Vagina (tissue), 2 donors: ENCODE results near the gene POU2F1. TPM values are rescaled to one million over a fixed set of nuclear protein-coding genes. Genes with fewer than 3 reads are reported as not detected.

Experiments used
- DNase-seq, 2 donors: peaks; one replicate each; pipeline ENCODE4 v3.0.0-alpha.2; 2017; ENCODE audit errors: extremely low spot score in 2 of 2
- H3K27ac ChIP-seq: fragments of 200-600 bp; sonication (generic); one replicate; pipeline ENCODE4 v1.5.1; 2019
- H3K27me3 ChIP-seq: fragments of 200-600 bp; sonication (generic); one replicate; pipeline ENCODE4 v1.5.1; 2019
- H3K36me3 ChIP-seq, 2 donors: fragments of 200-600 bp; sonication (generic); one replicate each; pipeline ENCODE4 v1.5.1; 2017 to 2019
- H3K4me1 ChIP-seq: fragments of 200-600 bp; sonication (generic); one replicate; pipeline ENCODE4 v1.5.1; 2019
- H3K4me3 ChIP-seq, 2 donors: fragments of 200-600 bp; sonication (generic); 1 replicate in 1 of 2; 2 replicates in 1 of 2; pipeline ENCODE4 v1.5.1; 2016 to 2019
- H3K9me3 ChIP-seq: fragments of 200-600 bp; sonication (generic); one replicate; pipeline ENCODE4 v1.5.1; 2019
- CTCF ChIP-seq, 3 experiments: fragments of 450-650 bp in 2 of 3; fragments of 200-600 bp in 1 of 3; sonication (generic) in 1 of 3; IDR thresholded peaks; one replicate each; pipeline ENCODE4 v1.5.1; 2017 to 2019; ENCODE audit warnings: antibody characterized with exemption in 3 of 3, mild to moderate bottlenecking in 2 of 3, moderate library complexity in 2 of 3
- POLR2A ChIP-seq, 2 donors: fragments of 450-650 bp; IDR thresholded peaks; one replicate each; pipeline ENCODE4 v1.6.1; 2017; ENCODE audit warnings: antibody characterized with exemption in 2 of 2, mild to moderate bottlenecking in 2 of 2, moderate library complexity in 2 of 2
- POLR2AphosphoS5 ChIP-seq, 2 donors: sonication (generic); formaldehyde crosslinking; IDR thresholded peaks; one replicate each; pipeline ENCODE4 v1.9.0; 2017; ENCODE audit warnings: antibody characterized with exemption in 2 of 2, mild to moderate bottlenecking in 2 of 2, low read depth in 1 of 2; ENCODE audit not compliant: insufficient read depth in 1 of 2
- intact Hi-C: fragments of 100-400 bp; cut with DNase I; formaldehyde crosslinking; loops from one replicate; pipeline ENCODE4 v1.15.1; 2023
- total RNA-seq: library from RNA; depleted of rRNA; stranded (reverse); fragments of >200 nt; gene quantifications from one replicate; pipeline ENCODE4 v1.2.3, GENCODE V29; 2016

The POU2F1 gene
- total RNA-seq, 1 donor from 2014 or later: 10.8 TPM

- H3K27me3 ChIP-seq: no peaks in the 10 kb centered on the region
- H3K27ac ChIP-seq: no peak overlapping the region
- H3K9me3 ChIP-seq: no peaks in the 10 kb centered on the region
- TF ChIP-seq CTCF (IDR thresholded peaks at IDR 0.05) (no peak), POLR2AphosphoS5 (IDR thresholded peaks at IDR 0.05; ENCODE audit: insufficient read depth in 1 of 2, low read depth in 1 of 2) (no peak), POLR2A (IDR thresholded peaks at IDR 0.05) (no peak)
- H3K4me3 ChIP-seq: no peak overlapping the region
- intact Hi-C loops: no loop called here
- DNase-seq: no peak
- peaks cover 0 to 2% of the 10 kb centered on the region in 2 donors for H3K36me3 ChIP-seq
- H3K4me1 ChIP-seq: no peaks in the 10 kb centered on the region
These were observed 152.7 kb downstream of the POU2F1 start for GRCh38 chr1:167373398-167373797.

GRCh38 chr1:167373986-167374385, 153.3 kb downstream of the POU2F1 start:
- no peak overlapping the region for H3K4me3 ChIP-seq
- DNase-seq: no peak
- H3K27ac ChIP-seq: no peak overlapping the region
- peaks cover 0 to 2% of the 10 kb centered on the region in 2 donors for H3K36me3 ChIP-seq
- H3K4me1 ChIP-seq: no peaks in the 10 kb centered on the region
- no peak for TF ChIP-seq CTCF (IDR thresholded peaks at IDR 0.05)
- no peak for TF ChIP-seq POLR2AphosphoS5 (IDR thresholded peaks at IDR 0.05; ENCODE audit: insufficient read depth in 1 of 2, low read depth in 1 of 2)
- TF ChIP-seq POLR2A (IDR thresholded peaks at IDR 0.05): no peak
- H3K9me3 ChIP-seq: no peaks in the 10 kb centered on the region
- no peaks in the 10 kb centered on the region for H3K27me3 ChIP-seq
- intact Hi-C loops: no loop called here

- Histone ChIP-seq H3K9me3 (no peaks in the 10 kb centered on the region), H3K36me3 (peaks cover 0 to 2% of the 10 kb centered on the region in 2 donors), H3K4me1 (no peaks in the 10 kb centered on the region), H3K4me3 (no peak overlapping the region), H3K27me3 (no peaks in the 10 kb centered on the region), H3K27ac (no peak overlapping the region)
- intact Hi-C loops: no loop called here
- TF ChIP-seq POLR2A (IDR thresholded peaks at IDR 0.05) (no peak), POLR2AphosphoS5 (IDR thresholded peaks at IDR 0.05; ENCODE audit: insufficient read depth in 1 of 2, low read depth in 1 of 2) (no peak), CTCF (IDR thresholded peaks at IDR 0.05) (no peak)
- DNase-seq: no peak
These were observed 155.3 kb downstream of the POU2F1 start for GRCh38 chr1:167375949-167376348.

GRCh38 chr1:167387251-167387910, 166.7 kb downstream of the POU2F1 start:
- no peak for TF ChIP-seq POLR2A (IDR thresholded peaks at IDR 0.05)
- TF ChIP-seq POLR2AphosphoS5 (IDR thresholded peaks at IDR 0.05; ENCODE audit: insufficient read depth in 1 of 2, low read depth in 1 of 2): no peak
- TF ChIP-seq CTCF (IDR thresholded peaks at IDR 0.05): no peak
- no peaks in the 10 kb centered on the region for H3K4me1 ChIP-seq
- DNase-seq: no peak
- no peak overlapping the region for H3K4me3 ChIP-seq
- no peak overlapping the region for H3K27ac ChIP-seq
- intact Hi-C loops: no loop called here
- H3K27me3 ChIP-seq: no peaks in the 10 kb centered on the region
- H3K36me3 ChIP-seq: peaks cover 6 to 8% of the 10 kb centered on the region in 2 donors
- H3K9me3 ChIP-seq: no peaks in the 10 kb centered on the region

GRCh38 chr1:167388976-167389375, 168.3 kb downstream of the POU2F1 start:
- H3K27ac ChIP-seq: no peak overlapping the region
- no peaks in the 10 kb centered on the region for H3K9me3 ChIP-seq
- H3K27me3 ChIP-seq: no peaks in the 10 kb centered on the region
- no peaks in the 10 kb centered on the region for H3K4me1 ChIP-seq
- peaks cover 5 to 6% of the 10 kb centered on the region in 2 donors for H3K36me3 ChIP-seq
- H3K4me3 ChIP-seq: no peak overlapping the region
- TF ChIP-seq POLR2AphosphoS5 (IDR thresholded peaks at IDR 0.05; ENCODE audit: insufficient read depth in 1 of 2, low read depth in 1 of 2) (no peak), CTCF (IDR thresholded peaks at IDR 0.05) (no peak), POLR2A (IDR thresholded peaks at IDR 0.05) (no peak)
- intact Hi-C loops: no loop called here
- no peak for DNase-seq
